A549 treated with DMSO at 1 μM for 4 hours (cell line): ENCODE results near the gene OR8G1. TPM values are rescaled to one million over a fixed set of nuclear protein-coding genes. Genes with fewer than 3 reads are reported as not detected.

ENCODE experiments used
- total RNA-seq: library from RNA; stranded (reverse); fragments of 200-300 nt; extraction: Qiagen RNA extraction; gene quantifications from 5 replicates; pipeline ENCODE4 v1.2.3, GENCODE V29; 2022; ENCODE audit warnings: low read depth

Gene OR8G1
- not detected in 5 replicates for total RNA-seq

DNA sequence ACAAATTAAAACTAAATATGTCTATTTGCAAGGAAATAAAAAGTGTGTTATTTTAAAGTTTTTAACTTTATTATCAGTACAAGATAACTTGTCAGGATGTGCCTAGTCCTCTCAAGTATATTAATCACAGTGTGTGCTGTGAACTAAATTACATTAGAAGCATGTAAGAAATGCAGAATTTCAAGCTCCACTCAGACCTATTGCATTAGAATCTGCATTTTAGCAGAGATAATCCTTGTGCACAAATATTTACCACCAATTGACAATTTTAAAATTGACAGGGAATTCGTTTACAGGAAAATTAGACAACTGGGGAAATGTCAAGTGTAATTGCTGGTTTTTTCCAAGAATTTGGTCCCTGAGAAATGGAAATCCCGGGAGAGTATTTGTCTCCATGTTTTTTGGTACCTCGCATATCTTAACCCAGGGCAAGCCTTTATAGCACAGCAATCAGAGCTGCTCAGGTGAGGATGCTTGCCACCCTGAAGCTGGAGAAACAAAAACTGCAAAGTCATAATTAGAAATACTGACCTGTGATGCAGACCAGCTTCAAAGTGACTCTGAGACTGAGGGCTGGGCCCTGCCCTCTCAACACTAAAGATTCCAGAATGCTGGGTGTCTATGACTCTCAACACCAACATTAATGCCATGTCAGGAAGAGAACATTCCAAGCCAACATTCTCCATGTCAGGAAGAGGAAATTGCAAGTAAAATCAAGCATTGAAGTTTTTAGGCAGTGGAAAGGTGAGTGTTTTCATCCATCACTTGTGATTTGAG lies at the start of gene OR8G1:
Gene OR8G1 (plus strand): TSS at position 475 of the 777 bp plus-strand sequence. CDS start 8,581 bp downstream, outside the sequence.

DNA sequence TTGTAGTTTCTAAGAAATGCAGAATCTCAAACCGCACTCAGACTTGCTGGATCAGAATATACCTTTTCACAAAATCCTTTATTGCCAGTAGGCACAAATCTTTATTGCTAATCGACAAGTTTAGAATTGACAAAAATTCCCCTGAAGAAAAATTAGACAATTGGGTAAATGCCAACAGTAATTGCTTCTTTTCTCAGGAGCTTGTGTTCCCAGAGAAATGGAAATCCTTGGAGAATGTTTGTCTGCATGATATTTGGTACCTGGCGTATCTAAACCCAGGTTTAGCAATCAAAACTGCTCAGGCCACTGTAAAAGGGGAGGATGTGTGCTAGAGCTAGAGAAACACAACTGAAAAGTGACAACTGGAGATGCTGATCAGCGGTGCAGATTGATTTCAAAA lies 15.2 kb downstream of the OR8G1 start, which contains the start of gene OR8G5:
Gene OR8G5 (plus strand): TSS at position 301 of the 400 bp plus-strand sequence. CDS start 8,556 bp downstream, outside the sequence.

Other genes with a start within 250 kb of the OR8G1 start
- not detected in 5 replicates for gene OR10G6, start 245.9 kb upstream of the OR8G1 start, total RNA-seq
- not detected in 5 replicates for gene OR10G4, start 228.1 kb upstream of the OR8G1 start, total RNA-seq
- gene OR10G9, start 218.1 kb upstream of the OR8G1 start, total RNA-seq: not detected in 5 replicates
- not detected in 5 replicates for gene OR10G8, start 214.3 kb upstream of the OR8G1 start, total RNA-seq
- gene OR10G7, start 199.8 kb upstream of the OR8G1 start, total RNA-seq: not detected in 5 replicates
- 0.20 to 0.37 TPM (median 0.29 TPM) in 5 replicates for gene VWA5A, start 125.6 kb upstream of the OR8G1 start, total RNA-seq
- not detected in 5 replicates for gene OR10D3, start 57.8 kb upstream of the OR8G1 start, total RNA-seq
- gene OR8G5, start 15.3 kb downstream of the OR8G1 start, total RNA-seq: not detected in 5 replicates
- gene OR8D1, start 72.9 kb downstream of the OR8G1 start, total RNA-seq: not detected in 5 replicates
- gene OR8D2, start 79.1 kb downstream of the OR8G1 start, total RNA-seq: not detected in 5 replicates
- not detected in 5 replicates for gene OR8B2, start 143.4 kb downstream of the OR8G1 start, total RNA-seq
- not detected in 5 replicates for gene OR8B3, start 157.9 kb downstream of the OR8G1 start, total RNA-seq
- not detected in 5 replicates for gene OR8B4, start 183.8 kb downstream of the OR8G1 start, total RNA-seq
- not detected in 5 replicates for gene OR8B8, start 204.6 kb downstream of the OR8G1 start, total RNA-seq